Cardiac muscle cell (in vitro differentiated cells and primary cell): ENCODE data around the gene RASSF8. TPM values are rescaled to one million over a fixed set of nuclear protein-coding genes. Genes with fewer than 3 reads are reported as not detected.

Source experiments
- DNase-seq, 2 donors: peaks; one replicate each; pipeline versions ENCODE4 v3.0.0 to v3.0.0-alpha.2; 2010 to 2017; ENCODE audit warnings: low read depth in 1 of 2, low spot score in 1 of 2
- H3K27ac ChIP-seq: fragments of 200-600 bp; sonication (generic); 2 replicates; pipeline ENCODE4 v1.5.1; 2016
- H3K27me3 ChIP-seq: fragments of 200-600 bp; sonication (generic); 2 replicates; pipeline ENCODE4 v1.6.0; 2016; ENCODE audit warnings: control low read depth
- H3K36me3 ChIP-seq: fragments of 200-600 bp; sonication (generic); 2 replicates; pipeline ENCODE4 v1.5.1; 2016; ENCODE audit warnings: control low read depth
- H3K4me1 ChIP-seq: fragments of 200-600 bp; sonication (generic); 2 replicates; pipeline ENCODE4 v1.8.1; 2017; ENCODE audit warnings: low read depth, mild to moderate bottlenecking, mixed run types
- H3K4me3 ChIP-seq: fragments of 200-600 bp; sonication (generic); 2 replicates; pipeline ENCODE4 v1.5.1; 2016; ENCODE audit warnings: mild to moderate bottlenecking
- H3K9me3 ChIP-seq: fragments of 200-600 bp; sonication (generic); 2 replicates; pipeline ENCODE4 v1.5.1; 2017; ENCODE audit warnings: low read depth, mild to moderate bottlenecking, control low read depth
- polyA plus RNA-seq: library from polyadenylated mRNA; unstranded; fragments of >200 nt; fragmentation: Nextera tagmentation; extraction: Ambion mirVana; gene quantifications from 2 replicates; pipeline ENCODE4 v1.2.1, GENCODE V29; 2016
- total RNA-seq: library from RNA; depleted of rRNA; stranded (reverse); fragments of >200 nt; gene quantifications from 2 replicates; pipeline ENCODE4 v1.2.3, GENCODE V29; 2016
- TF ChIP-seq, protein P1 (sequence below): IDR thresholded peaks from 2 replicates; pipeline ENCODE4 v1.5.1; 2012; ENCODE audit warnings: low read depth, mild to moderate bottlenecking, low read length

The RASSF8 gene
- total and polyA plus RNA-seq, 2 experiments from 2014 or later: 25.2 to 56.4 TPM

DNA sequence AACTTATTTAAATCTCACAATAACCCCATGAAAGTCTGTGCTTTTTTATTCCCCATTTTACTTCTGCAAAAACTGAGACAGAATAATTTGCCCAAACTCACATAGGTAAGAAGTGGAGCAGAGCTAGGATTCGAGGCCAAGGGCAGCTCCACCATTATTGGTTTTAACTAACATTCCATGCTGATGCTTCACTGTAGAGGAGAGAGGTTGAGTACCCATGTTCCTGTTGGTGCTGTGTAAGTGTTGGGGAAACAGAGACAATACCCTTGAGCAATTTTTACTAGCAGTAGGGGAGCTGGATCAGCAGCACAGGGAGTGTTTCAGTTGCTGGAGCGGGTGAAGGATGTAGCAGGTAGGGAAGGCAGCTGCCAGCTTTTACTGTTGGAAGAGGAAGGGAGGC, 21.1 kb downstream of the RASSF8 start:
- Histone ChIP-seq H3K4me1 (peaks cover 39% of the 10 kb centered on the region), H3K27me3 (no peaks in the 10 kb centered on the region), H3K36me3 (no peaks in the 10 kb centered on the region), H3K4me3 (no peak overlapping the region), H3K9me3 (no peaks in the 10 kb centered on the region), H3K27ac (no peak overlapping the region)
- no peak for DNase-seq
- TF ChIP-seq, protein P1, sequence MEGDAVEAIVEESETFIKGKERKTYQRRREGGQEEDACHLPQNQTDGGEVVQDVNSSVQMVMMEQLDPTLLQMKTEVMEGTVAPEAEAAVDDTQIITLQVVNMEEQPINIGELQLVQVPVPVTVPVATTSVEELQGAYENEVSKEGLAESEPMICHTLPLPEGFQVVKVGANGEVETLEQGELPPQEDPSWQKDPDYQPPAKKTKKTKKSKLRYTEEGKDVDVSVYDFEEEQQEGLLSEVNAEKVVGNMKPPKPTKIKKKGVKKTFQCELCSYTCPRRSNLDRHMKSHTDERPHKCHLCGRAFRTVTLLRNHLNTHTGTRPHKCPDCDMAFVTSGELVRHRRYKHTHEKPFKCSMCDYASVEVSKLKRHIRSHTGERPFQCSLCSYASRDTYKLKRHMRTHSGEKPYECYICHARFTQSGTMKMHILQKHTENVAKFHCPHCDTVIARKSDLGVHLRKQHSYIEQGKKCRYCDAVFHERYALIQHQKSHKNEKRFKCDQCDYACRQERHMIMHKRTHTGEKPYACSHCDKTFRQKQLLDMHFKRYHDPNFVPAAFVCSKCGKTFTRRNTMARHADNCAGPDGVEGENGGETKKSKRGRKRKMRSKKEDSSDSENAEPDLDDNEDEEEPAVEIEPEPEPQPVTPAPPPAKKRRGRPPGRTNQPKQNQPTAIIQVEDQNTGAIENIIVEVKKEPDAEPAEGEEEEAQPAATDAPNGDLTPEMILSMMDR: no peak

DNA sequence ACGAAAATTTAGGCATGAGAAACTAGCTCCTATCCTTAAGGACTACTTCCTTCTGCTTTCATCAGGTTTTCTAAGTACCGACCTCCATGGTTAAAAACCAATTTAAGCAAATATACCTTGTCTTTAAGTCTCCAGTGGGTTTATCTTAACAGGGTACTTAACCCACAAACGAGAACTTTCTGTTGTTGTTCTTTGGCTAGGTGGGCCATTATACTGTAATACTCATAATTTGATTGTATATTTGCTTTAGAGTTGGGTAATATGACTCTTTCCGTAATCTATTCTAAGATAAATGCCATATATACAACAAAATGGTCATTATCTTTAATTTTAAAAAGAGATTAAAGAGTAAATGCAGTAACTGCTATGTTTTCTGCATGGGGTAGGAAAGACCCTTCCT, 21.6 kb downstream of the RASSF8 start:
- no peaks in the 10 kb centered on the region for H3K9me3 ChIP-seq
- H3K4me1 ChIP-seq: peaks cover 39% of the 10 kb centered on the region
- H3K27ac ChIP-seq: no peak overlapping the region
- no peaks in the 10 kb centered on the region for H3K36me3 ChIP-seq
- no peak overlapping the region for H3K4me3 ChIP-seq
- TF ChIP-seq, protein P1: no peak
- no peak for DNase-seq
- no peaks in the 10 kb centered on the region for H3K27me3 ChIP-seq

DNA sequence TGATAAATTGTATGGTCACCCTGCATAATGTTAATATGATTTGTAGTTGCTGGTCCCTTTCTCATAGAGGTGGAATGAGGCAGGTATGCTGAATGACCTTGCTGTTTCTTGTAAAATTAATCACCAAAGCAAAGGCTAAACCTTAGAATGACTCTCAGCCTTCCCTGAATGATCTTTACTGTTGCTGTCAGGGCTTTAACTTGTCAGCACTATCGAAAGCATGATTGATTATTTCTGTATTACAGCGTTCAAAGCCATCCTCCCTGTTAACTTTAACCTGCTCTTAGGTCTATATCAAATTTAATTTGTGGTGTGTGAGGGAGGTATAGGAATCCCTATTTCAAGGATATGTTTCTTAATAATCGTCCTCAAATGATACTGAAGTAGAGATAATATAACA, 23.1 kb downstream of the RASSF8 start:
- H3K9me3 ChIP-seq: no peaks in the 10 kb centered on the region
- TF ChIP-seq, protein P1: no peak
- peak in 1 of 2 donors; percentile 23 for DNase-seq
- H3K36me3 ChIP-seq: no peaks in the 10 kb centered on the region
- no peak overlapping the region for H3K27ac ChIP-seq
- H3K4me1 ChIP-seq: peaks cover 46% of the 10 kb centered on the region
- H3K4me3 ChIP-seq: no peak overlapping the region
- H3K27me3 ChIP-seq: no peaks in the 10 kb centered on the region

DNA sequence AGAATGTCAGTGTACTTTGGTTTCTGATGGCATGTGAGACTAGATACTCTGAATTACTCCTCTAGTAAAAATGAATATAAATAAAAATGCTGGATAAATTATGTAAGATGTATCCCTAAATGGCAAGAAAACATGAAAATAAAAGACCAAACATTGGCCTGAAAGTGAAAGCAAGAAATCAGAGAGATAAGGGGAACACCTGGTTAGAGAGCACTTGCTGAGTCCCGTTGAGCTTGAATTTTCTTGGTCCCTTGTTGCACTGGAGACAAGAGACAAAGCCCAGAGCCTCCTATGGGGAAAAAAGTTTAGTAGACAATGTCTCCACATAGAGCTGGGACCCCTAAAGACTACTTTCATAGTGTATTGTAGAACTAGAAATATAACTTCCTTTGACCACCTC, 23.9 kb downstream of the RASSF8 start:
- H3K27me3 ChIP-seq: no peaks in the 10 kb centered on the region
- TF ChIP-seq, protein P1: no peak
- no peaks in the 10 kb centered on the region for H3K9me3 ChIP-seq
- H3K36me3 ChIP-seq: no peaks in the 10 kb centered on the region
- DNase-seq: no peak
- no peak overlapping the region for H3K4me3 ChIP-seq
- H3K4me1 ChIP-seq: peaks cover 43% of the 10 kb centered on the region
- H3K27ac ChIP-seq: no peak overlapping the region

DNA sequence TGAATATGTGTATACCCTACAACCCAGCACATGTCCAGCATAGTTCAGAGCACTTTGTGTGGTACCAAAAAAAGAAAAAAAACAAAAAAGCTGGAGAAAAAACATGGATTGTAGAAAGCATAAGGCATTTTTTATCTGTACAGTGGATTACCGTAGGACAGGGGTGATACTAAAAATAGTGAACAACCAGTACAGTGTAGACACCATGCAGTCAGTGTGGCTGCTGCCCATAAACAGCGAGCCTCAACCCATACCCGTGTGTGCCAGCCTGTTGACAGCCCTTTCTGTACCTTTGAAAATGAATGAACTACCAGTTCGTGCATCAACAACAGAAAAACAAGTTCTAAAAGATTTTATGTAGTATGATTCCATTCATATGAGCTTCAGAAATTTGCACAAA, 25.1 kb downstream of the RASSF8 start:
- Histone ChIP-seq H3K4me1 (peaks cover 32% of the 10 kb centered on the region), H3K27ac (no peak overlapping the region), H3K27me3 (no peaks in the 10 kb centered on the region), H3K36me3 (no peaks in the 10 kb centered on the region), H3K4me3 (no peak overlapping the region), H3K9me3 (no peaks in the 10 kb centered on the region)
- TF ChIP-seq, protein P1: no peak
- DNase-seq: no peak

DNA sequence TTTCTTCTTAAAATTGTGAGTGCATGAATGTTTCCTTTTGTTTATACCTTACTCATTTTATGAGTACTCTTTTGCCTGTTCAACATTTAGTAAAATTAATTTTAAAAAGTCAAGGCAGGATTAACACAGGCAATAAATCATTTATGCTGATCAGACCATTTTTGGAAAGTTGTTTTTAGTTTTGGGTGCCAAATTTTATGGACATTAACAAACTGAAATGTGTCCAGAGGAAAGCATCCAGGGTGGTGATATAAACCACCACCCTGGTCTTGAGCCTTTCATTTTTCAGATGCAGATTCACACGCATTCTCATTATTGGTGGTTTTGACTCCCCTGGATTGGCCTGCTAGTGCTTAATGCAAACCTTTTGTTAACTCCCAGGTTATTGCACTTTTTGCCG, 26.3 kb downstream of the RASSF8 start:
- no peak overlapping the region for H3K4me3 ChIP-seq
- H3K27ac ChIP-seq: peak overlapping the region; percentile 63
- TF ChIP-seq, protein P1: no peak
- no peak for DNase-seq
- H3K36me3 ChIP-seq: no peaks in the 10 kb centered on the region
- no peaks in the 10 kb centered on the region for H3K27me3 ChIP-seq
- no peaks in the 10 kb centered on the region for H3K9me3 ChIP-seq
- peaks cover 30% of the 10 kb centered on the region for H3K4me1 ChIP-seq
